ENCODE data around the gene CCDC158.
"Not testable (repeated sequence)": the region's sequence is repeated elsewhere in the genome, so short reads cannot be mapped to it uniquely, and the experiment has no call there.

The CCDC158 gene

DNA sequence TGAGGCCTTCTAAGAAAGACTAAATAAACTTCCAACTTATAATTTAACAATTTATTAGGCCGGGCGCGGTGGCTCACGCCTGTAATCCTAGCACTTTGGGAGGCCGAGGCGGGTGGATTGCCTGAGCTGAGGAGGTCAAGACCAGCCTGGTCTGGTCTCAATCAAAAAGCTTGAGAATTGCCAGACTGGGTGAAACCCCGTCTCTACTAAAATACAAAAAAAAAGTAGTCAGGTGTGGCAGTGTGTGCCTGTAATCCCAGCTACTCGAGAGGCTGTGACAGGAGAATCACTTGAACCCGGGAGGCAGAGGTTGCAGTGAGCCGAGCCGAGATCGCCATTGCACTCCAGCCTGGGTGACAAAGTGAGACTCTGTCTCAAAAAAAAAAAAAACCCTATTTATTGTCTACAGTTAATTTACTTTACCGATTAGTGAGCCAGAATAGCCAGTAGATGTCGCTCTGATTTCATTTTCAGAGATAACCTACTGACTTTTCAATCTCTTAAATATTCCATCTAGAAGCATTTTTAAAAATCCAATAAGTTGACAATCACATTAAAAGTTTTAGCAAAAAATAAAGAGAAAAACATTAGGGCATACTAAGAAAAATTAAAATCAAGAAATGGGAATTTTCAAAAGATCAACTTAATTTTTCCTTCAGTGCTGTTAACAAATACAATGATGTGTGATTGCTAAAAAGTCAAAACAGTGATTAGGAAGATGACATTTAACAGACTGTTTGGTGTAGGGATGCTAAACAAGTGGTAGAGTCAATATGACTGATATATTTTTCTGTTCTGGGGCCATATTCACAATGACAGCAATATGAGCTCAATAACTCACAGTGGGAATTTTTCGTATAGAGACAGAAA, 9.8 kb upstream of the CCDC158 start:
- peak overlapping the region; percentile 20; the same call in 1 of the 2 replicates for H3K27ac ChIP-seq
- peak; percentile 96 for TF ChIP-seq CTCF (conservative IDR thresholded peaks at IDR 0.05)

DNA sequence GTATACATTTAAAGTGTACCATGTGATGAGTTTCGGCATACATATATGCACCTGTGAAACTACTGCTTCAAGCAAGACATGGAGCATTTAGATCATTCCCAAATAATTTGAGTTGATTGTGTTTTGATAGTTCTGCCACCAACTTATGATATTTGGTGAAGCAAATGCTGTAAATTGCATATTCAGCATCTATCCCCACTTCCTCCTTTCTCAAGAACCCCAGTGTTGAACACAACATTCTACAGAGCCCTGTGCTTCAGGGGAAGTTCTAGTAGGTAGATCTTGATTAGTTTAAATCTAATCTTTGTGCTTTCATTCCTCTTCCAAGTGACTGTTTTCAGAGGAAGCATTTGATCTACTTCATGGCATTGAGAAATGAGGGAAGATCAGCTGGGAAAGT, 8.7 kb upstream of the CCDC158 start:
- no peak overlapping the region for H3K27ac ChIP-seq
- TF ChIP-seq CTCF (conservative IDR thresholded peaks at IDR 0.05), result no peak

DNA sequence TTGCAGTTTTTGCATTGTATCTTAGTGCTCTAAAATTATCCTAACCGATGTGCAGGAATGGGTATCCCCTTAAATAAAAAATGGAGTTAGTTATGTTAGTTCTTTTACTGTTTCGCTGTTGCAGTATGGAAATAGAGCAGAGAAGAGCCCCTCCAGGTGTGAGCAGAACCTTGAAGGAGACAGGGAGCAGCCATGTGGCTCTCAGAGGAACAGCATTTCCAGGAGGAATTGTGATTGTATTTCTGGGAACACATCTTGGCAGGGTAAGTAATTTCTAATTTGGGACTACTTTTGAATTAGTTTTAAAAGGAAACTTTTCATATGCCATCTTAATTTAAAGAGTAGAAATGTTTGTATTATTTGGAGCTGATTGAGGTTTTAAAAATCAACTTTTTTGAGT, 5.3 kb upstream of the CCDC158 start:
- H3K27ac ChIP-seq, result no peak overlapping the region

GRCh38 chr4:76423159-76423558, 2.2 kb upstream of the CCDC158 start:
- H3K27ac ChIP-seq, result not testable (repeated sequence)

More for the DNA sequence above, 5.3 kb upstream of the CCDC158 start:
- TF ChIP-seq CTCF (conservative IDR thresholded peaks at IDR 0.05), result peak; percentile 81

DNA sequence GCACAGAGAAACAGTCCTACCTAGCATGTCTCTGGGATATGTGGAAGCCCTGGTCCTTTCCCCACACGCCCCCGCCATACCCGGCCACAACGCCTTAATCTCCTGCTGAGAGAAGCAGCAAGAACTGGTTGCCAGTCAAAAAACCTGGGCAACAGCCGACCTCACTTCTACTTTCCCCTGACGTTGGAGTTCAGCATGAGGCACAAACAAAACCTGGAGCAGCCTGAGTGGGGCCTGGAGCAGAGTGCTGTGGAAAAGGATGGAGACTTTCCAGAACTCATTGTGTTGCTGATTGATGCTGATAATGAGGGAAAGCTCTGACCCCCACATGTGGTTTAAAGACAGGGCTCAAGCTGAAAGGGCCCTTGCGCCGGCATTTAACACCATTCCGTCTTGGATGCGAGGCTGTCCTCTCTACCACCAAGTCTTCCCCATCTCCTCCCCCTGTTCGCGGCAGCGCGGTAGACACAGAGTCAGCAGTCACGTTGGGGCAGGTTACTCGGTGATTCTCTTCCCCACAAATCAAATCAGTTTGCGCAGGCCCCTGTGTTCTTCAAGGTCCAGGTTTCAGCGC, 666 bp downstream of the CCDC158 start:
- H3K27ac ChIP-seq, result peak overlapping the region; percentile 67; the same call in 1 of the 2 replicates
- no peak for TF ChIP-seq CTCF (conservative IDR thresholded peaks at IDR 0.05)

GRCh38 chr4:76410636-76411035, 10.3 kb downstream of the CCDC158 start:
- H3K27ac ChIP-seq, result no peak overlapping the region
- no peak for TF ChIP-seq CTCF (conservative IDR thresholded peaks at IDR 0.05)

DNA sequence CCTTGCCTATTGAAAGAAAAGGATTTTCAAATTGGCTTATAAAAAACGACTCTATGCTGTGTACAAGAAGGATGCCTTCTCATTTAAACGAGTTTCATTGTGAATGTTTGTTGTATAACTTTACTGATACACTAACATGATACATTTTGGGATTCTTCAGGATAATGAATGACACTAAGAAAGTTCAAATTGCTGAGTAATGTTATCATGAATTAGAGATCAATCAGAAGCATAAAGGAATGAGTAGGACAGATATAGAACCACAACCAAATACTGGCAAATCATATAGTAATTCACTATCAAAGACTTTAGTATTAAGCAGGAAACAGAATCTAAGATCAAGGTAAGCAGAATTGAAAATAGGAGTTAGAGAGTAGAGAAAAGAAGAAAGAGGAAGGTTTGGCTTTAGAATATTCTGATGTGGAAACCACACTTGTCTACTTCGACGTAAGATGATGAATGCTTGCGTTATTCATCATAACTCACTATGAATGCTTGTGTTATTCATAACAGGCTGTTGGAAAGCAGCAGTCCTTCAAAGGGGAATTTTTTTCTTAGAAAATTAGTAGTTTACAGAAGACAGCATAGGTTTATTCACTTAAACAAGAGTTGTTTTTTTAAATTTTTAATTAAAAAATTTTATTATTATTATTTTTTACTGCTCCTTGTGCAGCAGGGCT, 13.4 kb downstream of the CCDC158 start:
- H3K27ac ChIP-seq, result no peak overlapping the region
- TF ChIP-seq CTCF (conservative IDR thresholded peaks at IDR 0.05), result no peak

Data from VCaP (cell line).